ENCODE results near the gene DIP2C. TPM values are rescaled to one million over a fixed set of nuclear protein-coding genes. Genes with fewer than 3 reads are reported as not detected.

DIP2C gene
- polyA plus RNA-seq, 1 of the 3 experiments (the other 2 are of a cell fraction): 8.7 TPM

GRCh38 chr10:308572-309085, 380.8 kb downstream of the DIP2C start:
- 96% methylated on average over 7 of the region's 15 CpGs for WGBS (ENCODE audit: low lambda C conversion rate)
- POLR2A ChIA-PET: no interaction called here
- Histone ChIP-seq H2AFZ (ENCODE audit: low read depth) (no peak overlapping the region), H3K4me3 (ENCODE audit: low read depth in 2 of 2, low read length in 1 of 2) (no peak overlapping the region), H3K9me2 (no peaks in the 10 kb centered on the region), H3K36me3 (replicated peaks in 1 of 2; ENCODE audit: control insufficient read depth in 1 of 2, insufficient read depth in 2 of 2, low read length in 1 of 2) (peaks cover 2 to 5% of the 10 kb centered on the region in 2 experiments), H4K20me1 (ENCODE audit: insufficient read depth) (no peaks in the 10 kb centered on the region), H3K27ac (ENCODE audit: low read depth in 2 of 2, low read length in 1 of 2) (no peak overlapping the region), H3K9me3 (no peaks in the 10 kb centered on the region), H3K4me1 (ENCODE audit: control insufficient read depth in 1 of 2, insufficient read depth in 2 of 2, low read depth in 1 of 2, low read length in 1 of 2) (peaks cover 11 to 12% of the 10 kb centered on the region in 2 experiments; a peak in 2 of 4 replicates), H3F3A (replicated peaks; ENCODE audit: insufficient read depth) (no peaks in the 10 kb centered on the region), H3K79me2 (ENCODE audit: insufficient read depth) (no peaks in the 10 kb centered on the region), H3K9ac (no peak overlapping the region), H3K27me3 (ENCODE audit: insufficient read depth) (no peaks in the 10 kb centered on the region), H3K4me2 (no peak overlapping the region)
- DNase-seq: no peak
- CTCF ChIA-PET: no interaction called here
- no peak for TF ChIP-seq TCF12 (IDR thresholded peaks at IDR 0.05)
- TF ChIP-seq MEF2A (IDR thresholded peaks at IDR 0.05; ENCODE audit: borderline replicate concordance, low read depth): no peak
- TF ChIP-seq REST (IDR thresholded peaks at IDR 0.05; ENCODE audit: low read depth, low read length): no peak
- TF ChIP-seq POLR2AphosphoS5 (IDR thresholded peaks at IDR 0.05; ENCODE audit: low read depth, low read length): no peak
- TF ChIP-seq TAF1 (IDR thresholded peaks at IDR 0.05; ENCODE audit: borderline replicate concordance, low read depth, low read length): no peak
- no peak for TF ChIP-seq RFX5 (IDR thresholded peaks at IDR 0.05; ENCODE audit: low read length)
- TF ChIP-seq USF1 (IDR thresholded peaks at IDR 0.05; ENCODE audit: borderline replicate concordance, low read depth): no peak
- TF ChIP-seq FOXJ3 (CRISPR knock-in tag; IDR thresholded peaks at IDR 0.05): no peak
- TF ChIP-seq ZBTB33 (IDR thresholded peaks at IDR 0.05; ENCODE audit: borderline replicate concordance, low read depth): no peak
- TF ChIP-seq USF2 (IDR thresholded peaks at IDR 0.05; ENCODE audit: borderline replicate concordance, low read depth, low read length): no peak
- TF ChIP-seq NFIC (IDR thresholded peaks at IDR 0.05; ENCODE audit: borderline replicate concordance): no peak
- no peak for TF ChIP-seq TEAD4 (IDR thresholded peaks at IDR 0.05; ENCODE audit: borderline replicate concordance, insufficient read depth)
- no peak for TF ChIP-seq GABPA (IDR thresholded peaks at IDR 0.05; ENCODE audit: low read depth)
- no peak for TF ChIP-seq FOXM1 (IDR thresholded peaks at IDR 0.05; ENCODE audit: low read depth)
